Measurements from ENCODE around the gene SMU1. TPM values are rescaled to one million over a fixed set of nuclear protein-coding genes. Genes with fewer than 3 reads are reported as not detected.

Gene SMU1
- total RNA-seq, 6 experiments from 2014 or later: 20.3 to 22.1 (median 21.6) TPM

DNA sequence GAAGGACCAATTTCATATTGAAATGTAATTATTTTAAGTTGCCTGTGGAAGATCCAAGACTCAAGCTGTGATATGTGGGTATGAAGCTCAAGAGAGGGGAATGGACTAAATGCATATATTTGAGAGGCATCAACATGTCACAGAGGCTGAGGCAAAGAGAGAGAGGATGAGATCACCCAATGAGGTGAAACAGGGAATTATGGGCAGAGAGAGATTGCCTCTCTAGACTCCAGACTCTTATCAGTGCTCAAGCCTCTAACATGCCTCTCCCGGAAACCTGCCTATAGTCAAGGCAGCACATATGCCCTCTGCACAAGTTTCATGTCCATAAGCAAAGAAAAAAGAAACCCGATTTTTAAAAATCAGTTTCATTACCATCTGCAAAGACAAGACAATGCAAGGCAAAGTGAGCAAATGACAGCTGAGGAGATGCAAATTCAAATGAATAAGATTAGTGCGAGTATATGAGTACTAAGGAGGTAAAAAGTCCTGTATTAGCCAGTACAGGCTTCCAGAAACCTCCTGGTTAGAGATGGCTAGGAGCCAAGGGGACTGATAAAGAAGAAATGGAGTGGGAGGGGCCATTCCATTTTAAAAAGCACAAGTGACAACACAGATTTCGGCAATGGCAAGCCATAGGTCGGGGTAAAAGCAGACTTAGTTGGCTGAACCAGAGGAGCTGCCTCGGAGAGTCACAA is 84.4 kb downstream of the SMU1 start:
- TF ChIP-seq, protein P1, sequence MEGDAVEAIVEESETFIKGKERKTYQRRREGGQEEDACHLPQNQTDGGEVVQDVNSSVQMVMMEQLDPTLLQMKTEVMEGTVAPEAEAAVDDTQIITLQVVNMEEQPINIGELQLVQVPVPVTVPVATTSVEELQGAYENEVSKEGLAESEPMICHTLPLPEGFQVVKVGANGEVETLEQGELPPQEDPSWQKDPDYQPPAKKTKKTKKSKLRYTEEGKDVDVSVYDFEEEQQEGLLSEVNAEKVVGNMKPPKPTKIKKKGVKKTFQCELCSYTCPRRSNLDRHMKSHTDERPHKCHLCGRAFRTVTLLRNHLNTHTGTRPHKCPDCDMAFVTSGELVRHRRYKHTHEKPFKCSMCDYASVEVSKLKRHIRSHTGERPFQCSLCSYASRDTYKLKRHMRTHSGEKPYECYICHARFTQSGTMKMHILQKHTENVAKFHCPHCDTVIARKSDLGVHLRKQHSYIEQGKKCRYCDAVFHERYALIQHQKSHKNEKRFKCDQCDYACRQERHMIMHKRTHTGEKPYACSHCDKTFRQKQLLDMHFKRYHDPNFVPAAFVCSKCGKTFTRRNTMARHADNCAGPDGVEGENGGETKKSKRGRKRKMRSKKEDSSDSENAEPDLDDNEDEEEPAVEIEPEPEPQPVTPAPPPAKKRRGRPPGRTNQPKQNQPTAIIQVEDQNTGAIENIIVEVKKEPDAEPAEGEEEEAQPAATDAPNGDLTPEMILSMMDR (IDR thresholded peaks at IDR 0.05): no peak
- H3K27me3 Mint-ChIP-seq (ENCODE audit: insufficient read depth): no peaks in the 10 kb centered on the region
- H3K36me3 Mint-ChIP-seq (ENCODE audit: low read depth): peaks cover 36% of the 10 kb centered on the region
- peaks cover 12% of the 10 kb centered on the region for H3K4me1 Mint-ChIP-seq (ENCODE audit: low read depth)
- H3K4me3 Mint-ChIP-seq: no peak overlapping the region
- no peaks in the 10 kb centered on the region for H3K9me3 Mint-ChIP-seq
- H3K27ac Mint-ChIP-seq: no peak overlapping the region
- no peak for DNase-seq

Other genes with a start within 250 kb of the SMU1 start
- gene APTX, start 75.0 kb downstream of the SMU1 start, total RNA-seq (2021; fragmentation: NEBNext Ultra II Directional; extraction: Animal tissue kit (Norgen Biotek cat#: 25700)): 10 to 100 TPM; 29.1 to 34.9 (median 33.3) TPM
- gene DNAJA1, start 51.4 kb downstream of the SMU1 start, total RNA-seq (2021; fragmentation: NEBNext Ultra II Directional; extraction: Animal tissue kit (Norgen Biotek cat#: 25700)): 100 to 1,000 TPM; 118 to 171 (median 140) TPM
- gene B4GALT1, start 90.7 kb upstream of the SMU1 start, total RNA-seq (2021; fragmentation: NEBNext Ultra II Directional; extraction: Animal tissue kit (Norgen Biotek cat#: 25700)): 100 to 1,000 TPM in 4 of 6 experiments, 10 to 100 TPM in 2; 87.2 to 116 (median 106) TPM
- gene SPINK4, start 163.5 kb upstream of the SMU1 start, total RNA-seq (2021; fragmentation: NEBNext Ultra II Directional; extraction: Animal tissue kit (Norgen Biotek cat#: 25700)): not detected
- 10 to 100 TPM; 22.5 to 31.3 (median 27.6) TPM for gene BAG1, start 188.0 kb upstream of the SMU1 start, total RNA-seq (2021; fragmentation: NEBNext Ultra II Directional; extraction: Animal tissue kit (Norgen Biotek cat#: 25700))
- 10 to 100 TPM; 75.5 to 90.2 (median 78.8) TPM for gene CHMP5, start 188.4 kb upstream of the SMU1 start, total RNA-seq (2021; fragmentation: NEBNext Ultra II Directional; extraction: Animal tissue kit (Norgen Biotek cat#: 25700))
- 10 to 100 TPM; 25.7 to 28.0 (median 27.8) TPM for gene NFX1, start 213.8 kb upstream of the SMU1 start, total RNA-seq (2021; fragmentation: NEBNext Ultra II Directional; extraction: Animal tissue kit (Norgen Biotek cat#: 25700))

Measured in HFFc6 (cell line).